Chondrocyte (in vitro differentiated cells): ENCODE data around the gene DCPS. TPM values are rescaled to one million over a fixed set of nuclear protein-coding genes. Genes with fewer than 3 reads are reported as not detected.
"Not testable (repeated sequence)": the region's sequence is repeated elsewhere in the genome, so short reads cannot be mapped to it uniquely, and the experiment has no call there.

Source experiments
- DNase-seq: peaks from one replicate; pipeline ENCODE4 v3.0.0; 2021; ENCODE audit warnings: mixed read lengths, low spot score
- H3K27ac Mint-ChIP-seq: one replicate; pipeline ENCODE4 v1.8.0; 2021; ENCODE audit warnings: mild to moderate bottlenecking, moderate library complexity, mixed read lengths; ENCODE audit not compliant: unreplicated experiment
- H3K27me3 Mint-ChIP-seq: 2 replicates; pipeline ENCODE4 v1.8.0; 2021; ENCODE audit warnings: low read depth, mixed read lengths
- H3K36me3 Mint-ChIP-seq: 2 replicates; pipeline ENCODE4 v1.8.0; 2021; ENCODE audit warnings: low read depth, mixed read lengths
- H3K4me1 Mint-ChIP-seq: 2 replicates; pipeline ENCODE4 v1.8.0; 2021; ENCODE audit warnings: low read depth, mild to moderate bottlenecking, mixed read lengths
- H3K4me3 Mint-ChIP-seq: one replicate; pipeline ENCODE4 v1.8.0; 2021; ENCODE audit warnings: mild to moderate bottlenecking, moderate library complexity, mixed read lengths; ENCODE audit not compliant: unreplicated experiment
- H3K9me3 Mint-ChIP-seq: 2 replicates; pipeline ENCODE4 v1.8.0; 2021; ENCODE audit warnings: low read depth, mixed read lengths
- CTCF ChIP-seq: fragments of 200-600 bp; sonication (generic); IDR thresholded peaks from 2 replicates; pipeline ENCODE4 v1.5.0; 2021; ENCODE audit warnings: antibody characterized with exemption, mild to moderate bottlenecking, moderate library complexity
- total RNA-seq: library from RNA; stranded (reverse); gene quantifications from 3 replicates; pipeline ENCODE4 v1.2.1, GENCODE V29; 2021

Gene DCPS
- total RNA-seq, 1 donor from 2014 or later = 12.4 TPM

- Mint-ChIP-seq H3K36me3 (no peaks in the 10 kb centered on the region), H3K9me3 (no peaks in the 10 kb centered on the region), H3K4me1 (peaks cover 38% of the 10 kb centered on the region), H3K27me3 (no peaks in the 10 kb centered on the region), H3K4me3 (no peak overlapping the region), H3K27ac (no peak overlapping the region)
- no peak for TF ChIP-seq CTCF
- DNase-seq = peak; percentile 70
Measured at GRCh38 chr11:126366064-126366822, 62.4 kb downstream of the DCPS start.

- TF ChIP-seq CTCF = peak; percentile 38
- not testable (repeated sequence) for H3K36me3 Mint-ChIP-seq, H3K27me3 Mint-ChIP-seq, H3K4me3 Mint-ChIP-seq, H3K9me3 Mint-ChIP-seq, H3K27ac Mint-ChIP-seq
- peaks cover 45% of the 10 kb centered on the region for H3K4me1 Mint-ChIP-seq
- DNase-seq = peak; percentile 37
Measured at GRCh38 chr11:126366823-126367654, 63.2 kb downstream of the DCPS start.

GRCh38 chr11:126367806-126368205 is 63.9 kb downstream of the DCPS start:
- H3K27me3 Mint-ChIP-seq, H3K4me3 Mint-ChIP-seq, H3K9me3 Mint-ChIP-seq, H3K36me3 Mint-ChIP-seq, H3K27ac Mint-ChIP-seq: not testable (repeated sequence)
- peak; percentile 29 for DNase-seq
- peaks cover 44% of the 10 kb centered on the region for H3K4me1 Mint-ChIP-seq

- H3K4me3 Mint-ChIP-seq = not testable (repeated sequence)
Measured at GRCh38 chr11:126368336-126369119, 64.7 kb downstream of the DCPS start.

GRCh38 chr11:126370016-126370415 is 66.2 kb downstream of the DCPS start:
- Mint-ChIP-seq H3K27me3 (no peaks in the 10 kb centered on the region), H3K4me1 (peaks cover 48% of the 10 kb centered on the region), H3K36me3 (no peaks in the 10 kb centered on the region), H3K9me3 (no peaks in the 10 kb centered on the region), H3K4me3 (no peak overlapping the region), H3K27ac (no peak overlapping the region)
- no peak for TF ChIP-seq CTCF
- DNase-seq = no peak

More at GRCh38 chr11:126368336-126369119, 64.7 kb downstream of the DCPS start:
- H3K36me3 Mint-ChIP-seq, H3K27ac Mint-ChIP-seq, H3K27me3 Mint-ChIP-seq, H3K9me3 Mint-ChIP-seq: not testable (repeated sequence)
- peaks cover 44% of the 10 kb centered on the region for H3K4me1 Mint-ChIP-seq
- peak; percentile 60 for DNase-seq

- H3K27ac Mint-ChIP-seq = no peak overlapping the region
- peak; percentile 21 for DNase-seq
- no peak overlapping the region for H3K4me3 Mint-ChIP-seq
- peaks cover 44% of the 10 kb centered on the region for H3K4me1 Mint-ChIP-seq
- no peaks in the 10 kb centered on the region for H3K27me3 Mint-ChIP-seq
- no peaks in the 10 kb centered on the region for H3K9me3 Mint-ChIP-seq
- no peaks in the 10 kb centered on the region for H3K36me3 Mint-ChIP-seq
- no peak for TF ChIP-seq CTCF
Measured at GRCh38 chr11:126371595-126371994, 67.7 kb downstream of the DCPS start.

GRCh38 chr11:126373389-126374066 is 69.7 kb downstream of the DCPS start:
- Mint-ChIP-seq H3K4me1 (peaks cover 37% of the 10 kb centered on the region), H3K27ac (peak overlapping the region; percentile 80)
- H3K27me3 Mint-ChIP-seq, H3K4me3 Mint-ChIP-seq, H3K36me3 Mint-ChIP-seq, H3K9me3 Mint-ChIP-seq: not testable (repeated sequence)
- DNase-seq = peak; percentile 40
